Measurements from ENCODE around the gene CCDC182.

GRCh38 chr17:57783338-57783742 lies 38.2 kb upstream of the CCDC182 start:
- no peak for TF ChIP-seq POLR2A (IDR thresholded peaks at IDR 0.05)
- TF ChIP-seq, protein P1, sequence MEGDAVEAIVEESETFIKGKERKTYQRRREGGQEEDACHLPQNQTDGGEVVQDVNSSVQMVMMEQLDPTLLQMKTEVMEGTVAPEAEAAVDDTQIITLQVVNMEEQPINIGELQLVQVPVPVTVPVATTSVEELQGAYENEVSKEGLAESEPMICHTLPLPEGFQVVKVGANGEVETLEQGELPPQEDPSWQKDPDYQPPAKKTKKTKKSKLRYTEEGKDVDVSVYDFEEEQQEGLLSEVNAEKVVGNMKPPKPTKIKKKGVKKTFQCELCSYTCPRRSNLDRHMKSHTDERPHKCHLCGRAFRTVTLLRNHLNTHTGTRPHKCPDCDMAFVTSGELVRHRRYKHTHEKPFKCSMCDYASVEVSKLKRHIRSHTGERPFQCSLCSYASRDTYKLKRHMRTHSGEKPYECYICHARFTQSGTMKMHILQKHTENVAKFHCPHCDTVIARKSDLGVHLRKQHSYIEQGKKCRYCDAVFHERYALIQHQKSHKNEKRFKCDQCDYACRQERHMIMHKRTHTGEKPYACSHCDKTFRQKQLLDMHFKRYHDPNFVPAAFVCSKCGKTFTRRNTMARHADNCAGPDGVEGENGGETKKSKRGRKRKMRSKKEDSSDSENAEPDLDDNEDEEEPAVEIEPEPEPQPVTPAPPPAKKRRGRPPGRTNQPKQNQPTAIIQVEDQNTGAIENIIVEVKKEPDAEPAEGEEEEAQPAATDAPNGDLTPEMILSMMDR (IDR thresholded peaks at IDR 0.05): peak; percentile 59 to 89 (median 82)
